Spleen (tissue), 7 donors: ENCODE data around the gene ACTN1.

Experiments
- POLR2A ChIP-seq, 3 donors: fragments of 450-650 bp; IDR thresholded peaks; one replicate each; pipeline ENCODE4 v1.5.1; 2017; ENCODE audit warnings: antibody characterized with exemption in 3 of 3, mild to moderate bottlenecking in 1 of 3
- POLR2AphosphoS5 ChIP-seq, 3 donors: sonication (generic); formaldehyde crosslinking; IDR thresholded peaks; one replicate each; pipeline ENCODE4 v1.5.1; 2017; ENCODE audit warnings: antibody characterized with exemption in 3 of 3
- TF ChIP-seq, protein P1 (sequence below), 11 experiments: fragments of 200-600 bp in 7 of 11; fragments of 450-650 bp in 4 of 11; sonication (generic) in 4 of 11; IDR thresholded peaks in 8 of 11; conservative IDR thresholded peaks in 3 of 11; 1 replicate in 7 of 11; 2 replicates in 4 of 11; pipeline versions ENCODE4 v1.4.0 to v1.8.0; 2016 to 2021; ENCODE audit warnings: antibody characterized with exemption in 11 of 11, inconsistent platforms in 4 of 11, mild to moderate bottlenecking in 1 of 11
- donor health status: DM: no; HTN: no; CAD: no; lungs with moderate emphysema.
- donor health status: DM: no; HTN: no; CAD: no.
- donor health status: DM: no; HTN: no; CAD: no.

DNA sequence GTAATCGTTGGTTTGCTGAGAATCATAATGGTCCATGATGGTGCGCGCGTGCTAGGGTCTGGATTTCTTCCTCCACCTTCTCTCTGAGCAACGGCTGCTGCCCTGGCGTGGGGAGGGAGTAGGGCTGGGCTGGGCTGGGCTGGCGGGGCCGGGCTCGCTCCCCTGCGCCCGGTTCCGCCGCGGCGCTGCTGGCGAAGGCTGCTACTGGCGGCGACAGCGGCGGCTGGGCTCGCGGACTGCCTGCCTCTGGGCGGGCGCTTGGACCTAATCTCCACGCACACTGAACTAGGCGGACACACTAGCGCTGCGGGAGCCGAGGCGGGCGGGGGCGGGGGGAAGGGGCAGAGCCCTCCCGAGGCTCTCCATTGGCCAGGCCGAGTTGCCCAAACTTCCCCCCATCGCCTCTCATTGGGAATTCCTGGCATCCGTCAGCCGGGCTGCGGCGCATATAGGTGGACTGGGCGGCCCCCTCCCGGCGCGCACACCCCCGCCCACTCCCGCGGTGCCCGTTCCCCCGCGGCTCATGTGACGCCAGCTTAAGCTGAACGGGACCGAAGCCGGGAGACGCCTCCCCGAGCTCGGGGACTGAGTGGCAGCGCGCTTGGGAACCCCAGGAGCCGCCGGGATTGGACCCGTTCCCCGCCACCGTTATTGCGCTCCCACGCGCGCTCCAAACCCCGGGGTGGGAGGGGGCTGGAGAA lies at the start of gene ACTN1:
- TF ChIP-seq POLR2AphosphoS5 (IDR thresholded peaks at IDR 0.05) (peak; percentile 86 to 90 (median 87)), POLR2A (IDR thresholded peaks at IDR 0.05) (peak in 1 of 3 donors; percentile 63)
- TF ChIP-seq, protein P1, sequence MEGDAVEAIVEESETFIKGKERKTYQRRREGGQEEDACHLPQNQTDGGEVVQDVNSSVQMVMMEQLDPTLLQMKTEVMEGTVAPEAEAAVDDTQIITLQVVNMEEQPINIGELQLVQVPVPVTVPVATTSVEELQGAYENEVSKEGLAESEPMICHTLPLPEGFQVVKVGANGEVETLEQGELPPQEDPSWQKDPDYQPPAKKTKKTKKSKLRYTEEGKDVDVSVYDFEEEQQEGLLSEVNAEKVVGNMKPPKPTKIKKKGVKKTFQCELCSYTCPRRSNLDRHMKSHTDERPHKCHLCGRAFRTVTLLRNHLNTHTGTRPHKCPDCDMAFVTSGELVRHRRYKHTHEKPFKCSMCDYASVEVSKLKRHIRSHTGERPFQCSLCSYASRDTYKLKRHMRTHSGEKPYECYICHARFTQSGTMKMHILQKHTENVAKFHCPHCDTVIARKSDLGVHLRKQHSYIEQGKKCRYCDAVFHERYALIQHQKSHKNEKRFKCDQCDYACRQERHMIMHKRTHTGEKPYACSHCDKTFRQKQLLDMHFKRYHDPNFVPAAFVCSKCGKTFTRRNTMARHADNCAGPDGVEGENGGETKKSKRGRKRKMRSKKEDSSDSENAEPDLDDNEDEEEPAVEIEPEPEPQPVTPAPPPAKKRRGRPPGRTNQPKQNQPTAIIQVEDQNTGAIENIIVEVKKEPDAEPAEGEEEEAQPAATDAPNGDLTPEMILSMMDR (IDR thresholded peaks at IDR 0.05 in 8 of 11, conservative IDR thresholded peaks at IDR 0.05 in 3 of 11): no peak
